MM.1S (cell line): ENCODE data around the gene PRKCH.

Source experiments
- EZH2 ChIP-seq: fragments of 300-600 bp; sonication (generic); optimal IDR thresholded peaks from 2 replicates; pipeline ENCODE3; 2017; ENCODE audit warnings: low read depth, mild to moderate bottlenecking, antibody characterized with exemption, low read length, mixed read lengths
- EZH2phosphoT487 ChIP-seq: fragments of 300-600 bp; sonication (generic); IDR thresholded peaks from 2 replicates; pipeline ENCODE4 v1.6.1; 2018; ENCODE audit warnings: antibody characterized with exemption, low read length
- TF ChIP-seq, protein P1 (sequence below): fragments of 300-600 bp; sonication (generic); IDR thresholded peaks from 2 replicates; pipeline ENCODE4 v1.5.1; 2016; ENCODE audit warnings: antibody characterized with exemption, low read length, mixed read lengths

DNA sequence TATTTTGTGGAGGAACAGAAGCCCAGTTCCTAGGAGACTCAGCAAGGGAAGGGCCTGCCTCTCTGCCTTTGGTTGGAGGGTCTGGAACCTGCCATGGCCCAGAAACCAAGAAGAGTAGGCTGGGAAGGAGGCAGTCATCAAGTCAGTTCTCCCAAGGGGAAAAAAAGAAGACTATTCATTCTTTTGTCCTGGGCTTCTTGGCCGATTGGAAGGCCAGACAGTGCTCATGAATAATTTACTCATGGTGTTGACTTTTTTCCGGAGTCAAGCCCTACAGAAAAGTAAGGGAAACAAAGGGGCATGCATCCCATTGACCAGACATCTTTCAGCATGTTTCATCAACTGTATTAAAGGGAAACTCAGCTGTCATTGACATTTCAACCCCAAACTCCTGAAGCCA, 168.1 kb downstream of the PRKCH start:
- TF ChIP-seq, protein P1, sequence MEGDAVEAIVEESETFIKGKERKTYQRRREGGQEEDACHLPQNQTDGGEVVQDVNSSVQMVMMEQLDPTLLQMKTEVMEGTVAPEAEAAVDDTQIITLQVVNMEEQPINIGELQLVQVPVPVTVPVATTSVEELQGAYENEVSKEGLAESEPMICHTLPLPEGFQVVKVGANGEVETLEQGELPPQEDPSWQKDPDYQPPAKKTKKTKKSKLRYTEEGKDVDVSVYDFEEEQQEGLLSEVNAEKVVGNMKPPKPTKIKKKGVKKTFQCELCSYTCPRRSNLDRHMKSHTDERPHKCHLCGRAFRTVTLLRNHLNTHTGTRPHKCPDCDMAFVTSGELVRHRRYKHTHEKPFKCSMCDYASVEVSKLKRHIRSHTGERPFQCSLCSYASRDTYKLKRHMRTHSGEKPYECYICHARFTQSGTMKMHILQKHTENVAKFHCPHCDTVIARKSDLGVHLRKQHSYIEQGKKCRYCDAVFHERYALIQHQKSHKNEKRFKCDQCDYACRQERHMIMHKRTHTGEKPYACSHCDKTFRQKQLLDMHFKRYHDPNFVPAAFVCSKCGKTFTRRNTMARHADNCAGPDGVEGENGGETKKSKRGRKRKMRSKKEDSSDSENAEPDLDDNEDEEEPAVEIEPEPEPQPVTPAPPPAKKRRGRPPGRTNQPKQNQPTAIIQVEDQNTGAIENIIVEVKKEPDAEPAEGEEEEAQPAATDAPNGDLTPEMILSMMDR, result no peak
- TF ChIP-seq EZH2phosphoT487 (no peak), EZH2 (no peak)
